HG03520 (cell line): Measurements from ENCODE around the gene CLDN12.
"Not testable (repeated sequence)": the region's sequence is repeated elsewhere in the genome, so short reads cannot be mapped to it uniquely, and the experiment has no call there.

Experiments used
- ATAC-seq: cut with Tn5 transposase; IDR thresholded peaks from one replicate; pipeline ENCODE4 v1.9.1; 2021; ENCODE audit warnings: mild to moderate bottlenecking, moderate library complexity; ENCODE audit not compliant: unreplicated experiment

The CLDN12 gene

DNA sequence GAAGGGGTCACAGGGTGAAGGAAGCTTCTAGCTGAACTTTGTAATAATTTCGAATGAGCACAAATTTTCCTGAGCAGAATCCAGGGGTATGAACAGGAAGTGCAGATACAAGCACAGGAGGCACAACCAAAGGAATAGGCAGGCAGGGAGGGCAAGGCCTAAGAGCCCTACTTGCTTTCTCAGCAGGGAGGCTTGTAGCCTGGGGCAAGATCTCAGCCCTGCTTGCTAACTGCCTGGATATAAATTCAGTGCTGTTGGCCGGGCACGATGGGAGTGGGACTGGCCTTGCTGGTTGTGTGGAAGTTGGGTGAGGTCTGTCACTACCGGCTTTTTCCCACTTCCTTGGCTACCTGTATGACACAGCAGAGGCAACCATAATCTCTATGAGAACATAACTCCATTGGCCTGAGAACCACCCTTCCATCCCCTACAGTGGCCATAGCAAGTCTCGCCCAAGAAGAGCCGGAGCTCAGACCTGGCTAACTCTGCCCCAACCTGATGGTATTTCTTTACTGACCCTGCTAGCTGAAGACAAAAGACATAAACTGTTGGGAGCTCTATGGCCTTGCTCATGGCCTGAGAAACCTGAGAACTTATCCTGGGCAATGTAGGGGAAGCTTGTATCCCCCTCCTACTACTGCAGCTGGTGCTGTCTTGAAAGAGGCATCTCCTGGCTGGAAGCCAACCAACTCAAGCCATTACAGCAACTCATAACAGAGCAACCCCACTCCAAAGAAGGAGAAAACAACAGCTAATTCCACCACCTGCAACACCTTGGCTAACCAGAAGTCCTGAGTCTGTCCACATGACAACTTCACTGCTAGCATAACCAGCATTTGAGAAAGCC is 27.6 kb downstream of the CLDN12 start:
- no peak for ATAC-seq

DNA sequence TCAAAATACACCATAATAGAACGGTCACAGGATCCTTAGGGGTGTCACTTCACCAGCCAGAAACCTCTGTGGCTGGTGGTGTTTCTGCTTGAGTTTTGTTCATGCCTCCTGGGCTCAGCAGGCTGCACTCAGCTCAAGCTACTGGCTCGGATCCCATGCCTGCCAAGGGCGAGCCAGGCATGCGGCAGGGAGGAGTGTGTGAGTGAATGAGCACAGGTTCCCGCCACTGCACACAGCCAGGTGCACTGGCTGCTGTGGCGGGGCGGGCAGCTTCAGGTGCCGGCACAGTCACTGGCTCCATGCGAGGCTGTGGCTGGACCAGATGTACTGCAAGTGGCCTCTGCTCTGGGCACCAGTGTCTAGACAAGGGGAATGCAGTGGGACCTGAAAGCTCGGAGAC is 29.5 kb downstream of the CLDN12 start:
- ATAC-seq = no peak

DNA sequence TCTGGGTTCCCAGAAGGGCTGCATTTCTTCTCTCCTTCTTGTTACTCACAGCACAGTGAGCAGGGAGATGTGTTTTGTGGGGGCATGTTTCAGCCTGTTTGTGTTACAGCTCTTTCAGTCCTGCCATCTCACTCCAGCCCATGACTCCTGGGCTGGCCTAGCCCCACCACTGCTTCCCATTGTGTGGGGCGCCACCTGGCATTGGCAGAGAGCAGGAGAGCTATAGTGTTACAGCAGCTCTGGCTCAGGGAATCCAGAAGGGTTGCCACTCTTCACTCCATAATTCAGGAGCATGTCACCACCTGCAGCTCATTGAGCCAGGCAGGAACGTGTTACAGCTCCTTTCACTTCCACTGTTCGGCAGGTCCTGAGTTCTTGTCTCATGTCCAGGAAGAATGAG is 30.0 kb downstream of the CLDN12 start:
- no peak for ATAC-seq

DNA sequence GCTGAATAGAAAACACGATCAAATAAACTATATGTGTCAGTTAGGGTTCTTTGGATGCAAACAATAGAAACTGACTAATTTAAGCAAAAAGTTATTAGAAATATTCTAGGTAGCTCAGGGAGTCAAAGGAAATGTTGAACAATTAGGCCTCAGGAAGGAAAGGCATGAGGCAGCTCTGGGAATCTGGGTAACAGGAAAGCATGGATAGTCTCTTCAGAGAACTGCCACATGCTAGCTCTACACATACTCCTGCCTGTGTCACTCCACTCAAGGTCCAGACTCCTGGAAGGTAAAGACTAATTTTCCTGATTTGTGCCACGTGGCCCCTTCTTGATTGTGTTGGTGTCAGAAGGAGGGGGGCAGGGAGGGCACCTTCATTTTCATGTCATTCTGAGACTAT is 42.4 kb downstream of the CLDN12 start:
- ATAC-seq = no peak

DNA sequence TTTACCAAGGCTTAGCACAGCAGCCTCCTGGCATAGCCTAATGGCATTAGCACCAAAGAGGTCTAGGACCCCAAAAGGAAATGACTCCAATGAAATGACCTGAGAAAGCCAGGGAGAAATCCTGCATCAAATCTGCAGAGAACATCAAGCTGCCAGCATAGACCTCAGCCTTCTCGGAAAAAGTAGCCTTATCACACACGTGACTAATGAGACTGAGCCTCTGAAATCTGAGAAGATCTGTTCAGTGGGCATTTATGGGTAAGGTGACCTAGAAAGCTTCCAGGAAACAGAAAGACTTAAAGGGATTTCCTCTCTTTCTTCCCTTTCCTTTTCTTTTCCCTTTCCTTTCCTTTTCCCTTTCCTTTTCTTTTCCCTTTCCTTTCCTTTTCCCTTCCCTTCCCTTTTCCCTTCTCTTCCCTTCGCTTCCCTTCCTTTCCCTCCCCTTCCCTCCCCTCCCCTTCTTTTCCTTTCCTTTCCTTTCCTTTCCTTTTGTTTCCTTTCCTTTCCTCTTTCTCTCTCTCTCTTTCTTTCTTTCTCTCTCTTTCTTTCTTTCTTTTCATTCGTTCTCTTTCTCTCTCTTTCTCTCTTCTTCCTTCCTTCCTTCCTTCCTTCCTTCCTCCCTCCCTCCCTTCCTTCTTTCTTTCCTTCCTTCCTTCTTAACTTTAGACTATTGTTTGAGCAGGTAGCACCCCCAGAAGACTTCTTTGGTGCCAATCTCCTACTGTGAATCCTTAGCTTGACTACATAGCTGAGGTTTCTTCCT is 43.1 kb downstream of the CLDN12 start:
- ATAC-seq = no peak

DNA sequence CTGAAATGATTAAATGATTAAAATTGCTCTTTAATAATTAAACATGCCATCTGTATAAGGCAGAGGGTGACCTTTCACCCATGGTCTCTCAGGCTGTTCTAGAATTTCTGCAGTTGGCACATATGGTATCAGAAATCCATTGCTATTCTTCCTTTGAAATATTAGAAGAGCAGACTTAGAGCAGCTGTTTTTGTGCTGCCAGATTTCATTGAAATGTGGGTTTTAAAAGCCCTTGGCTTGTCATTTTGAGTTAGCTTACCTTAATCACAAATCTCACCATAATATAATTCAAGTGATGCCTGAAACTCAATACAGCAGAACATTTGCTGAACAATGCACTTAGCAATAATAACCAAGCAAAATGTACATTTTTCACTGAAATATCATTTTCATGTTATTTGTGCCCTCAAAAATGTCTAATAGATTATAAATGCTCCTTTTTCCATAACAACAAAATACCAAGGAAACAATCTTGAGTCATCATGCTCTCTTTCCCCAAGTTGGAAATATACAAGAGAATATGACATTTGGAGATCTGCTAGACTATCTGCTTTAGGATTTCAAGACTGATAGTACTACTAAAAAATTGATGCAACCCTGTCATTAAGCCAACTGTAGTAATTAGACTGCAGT is 50.1 kb downstream of the CLDN12 start:
- ATAC-seq = no peak

DNA sequence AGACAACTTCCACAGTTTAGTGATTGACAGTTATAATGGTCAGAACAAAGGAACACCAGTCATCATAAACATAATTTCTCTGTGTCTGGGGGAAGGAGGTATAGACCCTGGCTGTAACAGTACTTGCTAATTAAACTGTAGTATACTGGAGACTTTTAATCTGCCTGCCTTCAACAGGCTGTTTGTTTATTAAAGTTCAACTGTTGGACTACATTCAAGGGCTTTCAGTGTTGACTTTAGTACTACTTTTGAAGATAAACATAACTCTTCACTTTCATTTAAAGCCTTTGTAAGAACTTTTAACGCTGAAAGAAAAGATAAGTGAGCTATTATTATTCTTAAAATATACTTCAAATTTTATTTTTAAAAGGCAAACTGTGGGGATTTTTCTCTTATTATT is 50.7 kb downstream of the CLDN12 start:
- no peak for ATAC-seq

DNA sequence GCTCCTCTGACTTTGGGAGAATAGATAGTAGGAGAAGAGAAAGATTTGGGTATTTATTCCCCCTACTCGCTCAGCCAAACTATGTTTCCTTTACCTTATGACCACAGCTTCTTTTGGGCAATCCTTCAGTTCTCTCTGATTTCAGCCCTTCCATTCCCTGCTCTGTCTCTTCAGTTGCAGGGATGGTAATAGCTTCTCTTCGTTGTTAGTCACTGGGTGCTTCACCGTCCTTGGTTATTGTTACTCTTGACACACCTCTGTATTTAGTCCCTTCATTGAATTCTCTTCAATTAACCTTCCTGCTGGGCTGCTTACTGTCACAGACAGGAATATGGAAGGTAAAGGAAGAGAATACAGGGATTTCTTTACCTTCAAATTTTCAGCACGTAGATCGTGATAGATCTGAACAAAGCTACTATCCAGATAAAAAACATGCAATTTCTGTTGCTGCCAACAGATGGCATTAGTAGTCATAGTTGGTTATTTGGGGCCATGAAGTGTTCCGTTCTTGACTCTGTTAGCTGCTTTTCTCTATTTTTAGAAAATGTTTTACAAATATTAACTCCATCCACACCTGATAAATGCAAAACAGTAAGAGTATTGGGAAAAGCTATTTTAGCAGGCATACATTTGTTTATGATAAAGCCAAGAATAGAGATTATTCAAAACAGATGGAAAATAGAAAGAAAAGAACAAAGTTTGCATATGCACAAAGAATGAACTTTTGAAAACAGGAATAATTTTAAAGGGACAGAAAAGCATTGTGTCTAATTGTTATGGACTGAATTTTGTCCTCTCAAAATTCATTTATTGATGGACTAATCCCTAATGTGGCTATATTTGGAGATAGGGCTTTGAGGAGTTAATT is 52.1 kb downstream of the CLDN12 start:
- ATAC-seq = peak; percentile 83

DNA sequence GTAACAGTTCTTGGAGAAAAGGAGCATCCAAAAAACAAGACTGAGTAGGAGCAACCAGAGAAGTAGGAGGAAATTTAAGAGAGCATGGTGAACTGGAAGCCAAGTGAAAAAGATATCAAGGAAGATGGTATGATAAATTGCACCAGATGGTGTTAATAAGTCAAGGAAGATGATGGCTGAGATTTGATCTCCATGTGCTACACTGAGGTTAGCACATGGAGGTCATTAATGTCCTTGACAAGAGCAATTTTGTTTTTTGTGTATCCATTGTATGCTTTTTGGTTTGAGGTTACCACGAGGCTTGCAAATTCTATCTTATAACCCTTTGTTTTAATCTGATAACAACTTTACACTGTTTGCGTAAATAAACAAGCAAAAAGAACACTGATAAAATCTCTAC is 54.8 kb downstream of the CLDN12 start:
- no peak for ATAC-seq

DNA sequence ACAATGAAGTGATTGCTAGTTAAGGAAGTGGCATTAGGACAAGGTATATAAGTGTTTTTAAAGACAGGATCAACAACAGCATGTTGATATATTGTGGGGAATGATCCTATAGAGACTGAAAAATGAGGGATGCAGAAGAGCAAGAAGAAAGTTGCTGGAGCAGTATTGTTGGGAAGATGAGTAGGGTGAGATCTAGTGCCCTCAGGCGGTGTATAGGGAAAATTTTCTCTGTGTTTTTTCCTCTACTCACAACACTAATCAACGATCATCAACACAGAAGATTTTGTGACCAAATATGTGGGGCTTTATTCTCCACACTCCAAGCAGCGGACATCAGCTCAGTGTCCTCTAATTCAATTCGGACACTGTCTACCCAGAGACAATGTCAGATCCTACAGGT is 56.6 kb downstream of the CLDN12 start:
- no peak for ATAC-seq

DNA sequence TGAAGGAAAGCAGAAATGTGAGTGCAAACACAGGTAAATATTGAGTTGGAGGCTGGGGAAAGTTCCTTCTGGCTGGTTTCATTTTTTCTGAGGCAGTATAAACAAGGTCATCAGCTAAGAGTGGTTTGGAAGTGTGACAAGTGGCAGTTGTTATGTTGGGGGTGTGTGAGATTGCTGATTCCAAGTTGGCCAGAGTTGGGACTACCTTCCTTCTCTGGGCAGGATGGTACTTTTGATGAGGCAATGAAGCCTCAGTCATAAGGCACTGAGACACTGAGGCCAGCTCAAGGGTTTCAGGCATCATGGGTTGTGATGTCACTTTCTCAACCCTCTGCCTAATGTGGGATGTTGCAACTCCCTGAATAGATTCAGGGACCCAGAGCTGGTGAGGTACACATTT is 58.0 kb downstream of the CLDN12 start:
- ATAC-seq = no peak

DNA sequence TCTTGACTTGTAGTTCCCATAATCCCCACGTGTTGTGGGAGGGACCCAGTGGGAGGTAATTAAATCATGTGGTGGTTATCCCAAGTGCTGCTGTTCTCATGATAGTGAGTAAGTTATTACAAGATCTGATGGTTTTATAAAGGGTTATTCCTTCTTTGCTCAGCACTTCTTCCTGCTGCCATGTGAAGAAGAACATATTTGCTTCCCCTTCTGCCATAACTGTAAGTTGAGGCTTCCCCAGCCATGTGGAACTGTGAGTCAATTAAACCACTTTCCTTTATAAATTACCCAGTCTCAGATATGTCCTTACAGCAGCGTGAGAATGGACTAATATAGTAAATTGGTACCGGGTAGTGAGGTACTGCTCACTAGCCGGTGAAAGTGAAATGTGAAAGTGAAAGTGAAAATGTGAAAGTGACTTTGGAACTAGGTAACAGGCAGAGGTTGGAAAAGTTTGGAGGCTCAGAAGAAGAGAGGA is 59.9 kb downstream of the CLDN12 start:
- not testable (repeated sequence) for ATAC-seq
